PC-3 (cell line): ENCODE measurements around the gene GDNF.

Source experiments
- CTCF ChIP-seq: fragments of 300-600 bp; sonication (generic); conservative IDR thresholded peaks from 2 replicates; pipeline ENCODE4 v1.5.1; 2017; ENCODE audit warnings: antibody characterized with exemption, low read depth, mild to moderate bottlenecking, low read length
- EZH2phosphoT487 ChIP-seq: fragments of 300-600 bp; sonication (generic); IDR thresholded peaks from 2 replicates; pipeline ENCODE4 v1.6.1; 2018; ENCODE audit warnings: mild to moderate bottlenecking, antibody characterized with exemption, low read length, borderline replicate concordance

- TF ChIP-seq EZH2phosphoT487 (no peak), CTCF (no peak)
Observed at GRCh38 chr5:37846786-37847310, 7.0 kb upstream of the GDNF start.
